GM12878 (cell line): ENCODE results near the gene ATXN1. TPM values are rescaled to one million over a fixed set of nuclear protein-coding genes. Genes with fewer than 3 reads are reported as not detected.

ENCODE experiments used
- BHLHE40 ChIP-seq, 2 experiments: fragments of 450-650 bp in 1 of 2; IDR thresholded peaks; 2 replicates each; pipeline ENCODE4 v1.6.1; 2011 to 2017; ENCODE audit warnings: low read depth in 2 of 2, borderline replicate concordance in 1 of 2, improper control_type of control experiment in 1 of 2, low read length in 1 of 2, mild to moderate bottlenecking in 1 of 2
- BRCA1 ChIP-seq: IDR thresholded peaks from 2 replicates; pipeline ENCODE4 v1.6.1; 2011; ENCODE audit warnings: low read depth, low read length, improper control_type of control experiment
- CREM ChIP-seq: IDR thresholded peaks from 2 replicates; pipeline ENCODE4 v1.6.1; 2014; ENCODE audit warnings: antibody characterized with exemption, low read depth
- E2F4 ChIP-seq: IDR thresholded peaks from 2 replicates; pipeline ENCODE4 v1.6.1; 2012; ENCODE audit warnings: low read depth, low read length, improper control_type of control experiment
- EP300 ChIP-seq, 2 experiments: fragments of 150-350 bp in 1 of 2; IDR thresholded peaks; 2 replicates each; pipeline ENCODE4 v1.6.1; 2011 to 2012; ENCODE audit warnings: low read depth in 2 of 2, low read length in 2 of 2, borderline replicate concordance in 1 of 2, improper control_type of control experiment in 1 of 2, inconsistent platforms in 1 of 2; ENCODE audit not compliant: control insufficient read depth in 1 of 2
- RAD21 ChIP-seq: IDR thresholded peaks from 2 replicates; pipeline ENCODE4 v1.6.1; 2011; ENCODE audit warnings: mild to moderate bottlenecking, low read depth, low read length, moderate library complexity; ENCODE audit not compliant: insufficient read depth
- RAD51 ChIP-seq: fragments of 450-650 bp; IDR thresholded peaks from 2 replicates; pipeline ENCODE4 v1.6.1; 2016; ENCODE audit warnings: moderate library complexity, mild to moderate bottlenecking, inconsistent platforms
- RB1 ChIP-seq: fragments of 450-650 bp; formaldehyde crosslinking; IDR thresholded peaks from 2 replicates; pipeline ENCODE4 v1.6.1; 2017; ENCODE audit warnings: mild to moderate bottlenecking, borderline replicate concordance
- SIX5 ChIP-seq: IDR thresholded peaks from 2 replicates; pipeline ENCODE4 v1.6.1; 2011; ENCODE audit warnings: mild to moderate bottlenecking, low read depth, low read length, moderate library complexity; ENCODE audit not compliant: severe bottlenecking
- SMC3 ChIP-seq: IDR thresholded peaks from 2 replicates; pipeline ENCODE4 v1.6.1; 2011; ENCODE audit warnings: low read length, improper control_type of control experiment, borderline replicate concordance
- TCF12 ChIP-seq: IDR thresholded peaks from 2 replicates; pipeline ENCODE4 v1.6.1; 2011; ENCODE audit warnings: low read depth, mild to moderate bottlenecking, low read length
- YY1 ChIP-seq: IDR thresholded peaks from 2 replicates; pipeline ENCODE4 v1.6.1; 2011; ENCODE audit warnings: low read depth, mild to moderate bottlenecking, low read length
- polyA plus RNA-seq, 11 experiments: library from polyadenylated mRNA; depleted of rRNA in 4 of 11; unstranded in 6 of 11; stranded (reverse) in 5 of 11; fragments of >200 nt; fragmentation: Nextera tagmentation in 4 of 11; fragmentation: Illumina TruSeq in 1 of 11; extraction: Ambion mirVana in 4 of 11; extraction: Trizol in 1 of 11; gene quantifications; 1 replicate in 1 of 11; 2 replicates in 10 of 11; pipeline versions ENCODE4 v1.2.1 to v1.2.3, GENCODE V29; 2011 to 2016; ENCODE audit warnings: inconsistent platforms in 2 of 11, missing spikeins in 2 of 11, low read depth in 1 of 11
- total RNA-seq, 4 experiments: library from RNA; depleted of rRNA in 3 of 4; stranded (reverse); fragments of >200 nt in 3 of 4; fragmentation: Illumina TruSeq in 1 of 4; extraction: Trizol in 1 of 4; gene quantifications; 2 replicates each; pipeline versions ENCODE4 v1.2.1 to v1.2.3, GENCODE V29; 2013 to 2021

Gene ATXN1
- total and polyA plus RNA-seq, 10 of the 15 experiments (the other 5 are each of a cell fraction or from before 2014, with no cell fraction given) = 12.2 to 51.2 (median 20.5) TPM

- TF ChIP-seq YY1 (peak; percentile 49; the same call in 1 of the 2 replicates), BHLHE40 (IDR thresholded peaks at IDR 0.05; ENCODE audit: borderline replicate concordance in 1 of 2, low read depth in 2 of 2, low read length in 1 of 2) (peak; percentile 43 to 47; a peak in 2 of 4 replicates), BRCA1 (no peak), TCF12 (0 out of 2 replicates have a peak, but pooled peaks have one; percentile 46), RAD21 (peak; percentile 72), RB1 (0 out of 2 replicates have a peak, but pooled peaks have one; percentile 29), E2F4 (no peak), SMC3 (peak; percentile 87), EP300 (IDR thresholded peaks at IDR 0.05; ENCODE audit: borderline replicate concordance in 1 of 2, control insufficient read depth in 1 of 2, low read depth in 2 of 2, low read length in 2 of 2) (0 out of 4 replicates have a peak, but pooled peaks of 1 of the 2 experiments have one; percentile 18), RAD51 (peak; percentile 47), SIX5 (no peak), CREM (peak; percentile 29; the same call in 1 of the 2 replicates)
Observed at GRCh38 chr6:16770701-16771569, 9.7 kb upstream of the ATXN1 start (continued).
